ENCODE results near the gene MUCL3.
"Not testable (repeated sequence)": the region's sequence is repeated elsewhere in the genome, so short reads cannot be mapped to it uniquely, and the experiment has no call there.

The MUCL3 gene

DNA sequence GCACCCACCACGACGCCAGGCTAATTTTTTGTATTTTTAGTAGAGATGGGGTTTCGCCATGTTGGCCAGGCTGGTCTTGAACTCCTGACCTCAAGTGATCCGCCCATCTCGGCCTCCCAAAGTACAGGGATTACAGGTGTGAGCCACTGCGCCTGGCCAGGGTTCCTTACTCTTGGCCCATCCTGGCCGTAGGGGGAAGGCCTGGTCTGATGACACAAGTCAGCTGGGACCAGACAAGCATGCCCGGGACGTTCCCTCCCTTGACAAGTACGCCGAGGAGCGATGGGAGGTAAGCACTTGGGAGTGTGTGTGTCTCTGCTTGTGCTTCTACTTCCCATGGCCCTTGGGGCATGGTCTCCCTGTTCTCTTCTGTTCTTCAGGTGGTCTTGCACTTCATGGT lies 30.3 kb upstream of the MUCL3 start:
- intact Hi-C loops (cut with DNase I); DNase-seq: not testable (repeated sequence)

DNA sequence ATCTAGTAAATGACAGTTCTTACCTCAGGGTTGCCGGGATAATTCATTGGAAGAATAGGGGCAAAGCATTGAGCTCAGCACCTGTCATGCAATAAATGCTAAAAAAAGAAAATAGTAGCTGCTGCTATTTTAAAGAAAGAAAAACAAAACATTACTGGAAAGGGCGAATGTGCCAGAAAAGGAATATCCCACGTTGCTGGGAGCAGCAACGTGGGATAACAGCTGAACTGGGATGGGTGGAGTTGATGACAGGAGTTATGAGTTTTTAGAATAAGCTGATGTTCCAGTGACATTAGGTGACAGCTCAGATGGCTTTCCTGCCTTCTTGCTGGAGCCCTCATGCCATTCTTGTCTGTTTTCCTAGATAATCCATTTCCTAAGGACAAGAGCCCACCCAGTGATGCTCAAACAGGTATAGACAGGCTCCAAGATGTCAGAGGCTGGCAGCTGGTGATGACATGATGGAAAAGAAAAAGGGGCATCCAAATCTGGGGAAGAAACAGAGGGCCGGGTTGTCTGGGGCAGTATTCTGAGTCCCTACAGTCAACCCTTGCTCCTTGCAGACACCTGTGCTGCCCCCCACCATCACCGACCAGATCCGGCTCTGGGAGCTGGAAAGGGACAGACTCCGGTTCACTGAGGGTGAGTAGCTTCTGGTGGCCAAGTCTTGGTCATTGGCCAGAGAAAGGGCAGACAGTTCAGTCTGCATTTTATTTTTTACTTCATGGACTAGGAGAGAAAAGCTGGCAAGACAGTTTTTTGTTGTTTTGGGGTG lies 27.8 kb upstream of the MUCL3 start:
- peak in 10 of 42 donors; percentile 17 to 69 (median 40) for DNase-seq
- intact Hi-C loops (cut with DNase I): loop anchor here (2.0 kb wide), 1 partner anchor 28 kb away; the partner anchor contains the start of gene DDR1

DNA sequence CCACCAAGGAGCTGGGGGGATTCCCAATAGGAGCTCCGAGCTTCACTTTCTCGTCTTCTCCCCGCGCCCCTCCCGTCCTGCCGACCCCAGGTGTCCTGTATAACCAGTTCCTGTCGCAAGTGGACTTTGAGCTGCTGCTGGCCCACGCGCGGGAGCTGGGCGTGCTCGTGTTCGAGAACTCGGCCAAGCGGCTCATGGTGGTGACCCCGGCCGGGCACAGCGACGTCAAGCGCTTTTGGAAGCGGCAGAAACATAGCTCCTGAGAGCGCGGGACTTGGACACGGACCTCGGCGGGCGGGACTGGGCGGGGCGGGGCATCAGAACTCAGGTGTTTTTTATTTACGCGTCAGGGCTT lies 27.1 kb upstream of the MUCL3 start:
- intact Hi-C loops (cut with DNase I): loop anchor here (2.0 kb wide), 2 partner anchors 29 to 155 kb away; partner anchors contain the start of gene DDR1
- DNase-seq: peak in 2 of 42 donors; percentile 28 to 30

DNA sequence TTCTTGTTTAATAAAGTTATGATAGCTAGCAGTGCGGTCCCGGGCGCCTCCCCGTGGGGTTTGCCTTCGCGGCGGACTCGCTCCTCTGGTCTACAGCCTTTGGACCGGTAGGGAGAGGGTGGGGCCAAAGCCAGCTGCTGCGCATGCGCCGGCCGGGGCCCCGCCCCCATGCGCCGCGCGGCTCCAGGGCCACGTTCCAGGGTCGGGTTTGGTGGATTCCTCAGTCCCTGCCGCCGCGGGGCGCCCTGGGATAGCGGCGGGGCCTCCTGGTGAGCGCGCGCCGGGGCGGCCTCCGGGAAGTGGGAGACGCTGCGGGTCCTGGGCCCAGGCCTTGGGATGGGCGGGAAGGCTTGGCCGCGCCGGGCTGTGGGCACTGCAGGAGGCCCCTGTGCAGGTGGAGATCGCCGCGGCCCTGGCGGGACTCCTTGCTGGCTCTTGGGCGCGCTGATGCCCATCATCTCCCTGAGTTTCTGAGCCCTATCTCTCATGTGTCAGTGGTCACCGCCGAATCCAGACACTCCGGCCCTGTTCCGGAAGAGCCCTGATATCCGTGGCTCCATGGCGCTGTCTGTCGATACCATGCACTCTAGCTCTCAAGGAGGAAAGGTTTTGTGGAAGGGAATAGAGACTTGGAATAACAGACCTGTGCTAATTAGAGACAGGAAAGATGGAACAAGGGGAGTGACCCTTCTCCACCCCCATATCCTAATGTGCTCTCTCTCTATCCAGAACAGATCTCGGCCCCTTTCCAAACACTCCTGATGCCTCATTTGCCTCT lies 26.5 kb upstream of the MUCL3 start, which contains the start of gene VARS2:
VARS2 (plus strand) TSS at position 163 of the 778 bp plus-strand sequence; CDS start at position 762, 599 bp downstream.
- DNase-seq: peak; percentile 90 to 98 (median 94)
- intact Hi-C loops (cut with DNase I): loop anchor here (2.0 kb wide), 1 partner anchor 155 kb away; no protein-coding TSS in a partner anchor

DNA sequence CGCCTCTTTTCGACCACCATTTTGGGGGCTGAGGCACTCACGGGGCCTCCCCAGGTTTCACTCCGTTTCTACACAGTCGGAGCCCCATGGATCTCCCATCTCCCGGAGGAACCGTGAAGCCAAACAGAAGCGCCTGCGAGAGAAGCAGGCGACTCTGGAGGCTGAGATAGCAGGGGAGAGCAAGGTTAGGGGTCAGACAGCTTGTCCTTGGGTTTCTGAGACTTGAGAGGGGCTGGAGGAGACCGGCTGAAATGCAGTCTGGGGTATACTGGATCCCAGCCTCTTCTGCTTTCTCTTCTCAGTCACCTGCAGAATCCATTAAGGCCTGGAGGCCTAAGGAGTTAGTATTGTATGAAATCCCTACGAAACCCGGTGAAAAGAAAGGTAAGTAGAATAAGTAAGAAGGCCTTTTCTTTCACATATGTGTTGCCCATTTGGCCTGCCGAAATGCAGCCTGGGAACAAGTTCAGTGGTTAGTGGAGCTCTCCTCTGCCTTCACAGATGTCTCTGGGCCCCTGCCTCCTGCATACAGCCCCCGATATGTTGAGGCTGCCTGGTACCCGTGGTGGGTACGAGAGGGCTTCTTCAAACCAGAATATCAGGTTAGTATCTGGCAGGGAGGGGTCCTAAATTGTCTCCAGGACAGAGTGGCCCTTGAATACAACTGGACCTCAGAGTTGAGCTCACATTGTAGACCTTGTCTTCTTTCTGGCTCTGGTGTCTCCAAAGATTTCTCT lies 25.8 kb upstream of the MUCL3 start:
- intact Hi-C loops (cut with DNase I): loop anchor here (2.0 to 5.0 kb wide), 2 partner anchors 88 to 154 kb away; no protein-coding TSS in a partner anchor
- DNase-seq: peak in 10 of 42 donors; percentile 20 to 55 (median 34)

DNA sequence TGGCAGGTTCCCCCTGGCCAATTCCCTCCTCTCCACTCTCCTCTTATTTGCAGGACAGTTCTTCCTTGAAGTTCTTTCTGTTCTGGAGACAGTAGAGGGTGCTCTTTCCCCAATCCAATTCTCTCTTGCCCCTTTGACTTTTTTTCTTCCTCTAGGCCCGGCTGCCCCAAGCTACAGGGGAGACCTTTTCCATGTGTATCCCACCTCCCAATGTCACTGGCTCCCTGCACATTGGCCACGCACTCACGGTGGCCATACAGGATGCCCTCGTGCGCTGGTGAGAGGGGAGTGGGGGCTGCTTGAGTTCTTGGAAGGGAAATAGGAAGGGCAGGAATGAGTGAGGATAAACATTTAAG lies 25.2 kb upstream of the MUCL3 start:
- intact Hi-C loops (cut with DNase I): loop anchor here (2.0 to 5.0 kb wide), 2 partner anchors 88 to 153 kb away; no protein-coding TSS in a partner anchor
- peak in 25 of 42 donors; percentile 12 to 77 (median 49) for DNase-seq

DNA sequence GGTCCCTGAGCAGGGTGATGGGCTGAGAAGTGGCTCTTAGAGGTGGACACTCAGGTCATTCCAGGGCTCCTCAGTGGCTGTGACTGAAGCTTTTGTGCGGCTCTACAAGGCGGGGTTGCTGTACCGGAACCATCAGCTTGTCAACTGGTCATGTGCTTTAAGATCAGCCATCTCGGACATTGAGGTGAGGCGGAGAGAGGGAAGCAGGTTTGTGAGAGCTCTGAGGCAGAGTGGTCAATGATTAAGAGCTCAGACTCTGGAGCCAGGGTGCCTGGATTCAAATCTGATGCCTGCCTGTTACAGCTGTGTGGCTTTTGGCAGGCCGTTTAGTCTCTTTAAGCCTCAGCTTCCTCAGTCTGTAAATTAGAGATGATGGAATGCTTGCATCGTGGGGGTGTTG lies 23.7 kb upstream of the MUCL3 start:
- no peak for DNase-seq
- intact Hi-C loops (cut with DNase I): loop anchor here (5.0 kb wide), 1 partner anchor 90 kb away; no protein-coding TSS in a partner anchor

DNA sequence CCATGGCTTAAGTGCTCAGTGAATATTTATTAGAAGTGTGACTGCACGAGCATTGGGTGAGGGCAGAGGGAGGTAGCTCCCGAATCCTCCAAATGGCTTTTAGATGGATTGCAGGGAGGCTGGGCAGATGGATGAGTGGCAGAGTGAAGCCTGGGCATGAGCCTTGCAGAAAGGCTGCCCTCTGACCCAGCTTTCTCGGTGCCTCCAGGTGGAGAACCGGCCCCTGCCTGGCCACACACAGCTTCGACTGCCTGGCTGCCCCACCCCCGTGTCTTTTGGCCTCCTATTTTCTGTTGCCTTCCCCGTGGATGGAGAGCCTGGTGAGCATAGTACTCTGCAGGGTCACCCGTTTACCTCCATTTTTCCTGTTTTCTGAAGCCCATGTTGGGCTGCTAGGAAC lies 23.3 kb upstream of the MUCL3 start:
- no peak for DNase-seq
- intact Hi-C loops (cut with DNase I): loop anchor here (5.0 kb wide), 1 partner anchor 90 kb away; no protein-coding TSS in a partner anchor

DNA sequence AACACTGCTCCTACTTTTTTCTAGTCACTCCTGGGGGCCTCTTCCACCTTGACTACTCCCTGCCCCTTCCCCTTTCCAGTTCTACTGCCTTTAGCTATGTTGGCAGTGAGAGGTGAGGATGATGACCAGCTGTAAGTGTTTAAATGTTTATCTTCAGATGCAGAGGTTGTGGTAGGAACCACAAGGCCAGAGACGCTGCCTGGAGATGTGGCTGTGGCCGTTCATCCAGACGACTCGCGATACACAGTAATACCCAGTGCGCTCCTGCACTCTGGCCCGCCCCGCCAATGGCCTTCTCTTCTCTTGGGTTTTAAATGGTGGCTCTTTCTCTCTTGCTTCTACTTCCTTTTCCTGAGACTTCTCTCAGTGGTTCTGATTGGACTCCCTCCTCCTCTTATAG lies 22.1 kb upstream of the MUCL3 start:
- intact Hi-C loops (cut with DNase I): loop anchor here (5.0 kb wide), 1 partner anchor 91 kb away; no protein-coding TSS in a partner anchor
- no peak for DNase-seq

DNA sequence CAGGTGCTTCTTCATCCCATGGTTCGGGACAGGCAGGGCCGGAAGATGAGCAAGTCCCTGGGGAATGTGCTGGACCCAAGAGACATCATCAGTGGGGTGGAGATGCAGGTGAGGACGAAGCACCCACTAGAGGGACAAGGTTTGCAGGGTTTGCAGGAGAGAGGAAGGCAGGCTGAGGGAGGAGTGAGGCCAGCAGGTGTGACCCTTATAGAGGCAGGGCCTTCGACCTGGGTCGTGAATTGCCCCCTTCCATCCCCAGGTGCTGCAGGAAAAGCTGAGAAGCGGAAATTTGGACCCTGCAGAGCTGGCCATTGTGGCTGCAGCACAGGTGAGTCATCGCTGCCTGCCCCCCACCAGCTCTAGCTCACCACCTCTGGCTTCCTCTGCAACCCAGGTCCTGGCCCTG lies 18.3 kb upstream of the MUCL3 start:
- DNase-seq: no peak
- intact Hi-C loops (cut with DNase I): no loop called here

DNA sequence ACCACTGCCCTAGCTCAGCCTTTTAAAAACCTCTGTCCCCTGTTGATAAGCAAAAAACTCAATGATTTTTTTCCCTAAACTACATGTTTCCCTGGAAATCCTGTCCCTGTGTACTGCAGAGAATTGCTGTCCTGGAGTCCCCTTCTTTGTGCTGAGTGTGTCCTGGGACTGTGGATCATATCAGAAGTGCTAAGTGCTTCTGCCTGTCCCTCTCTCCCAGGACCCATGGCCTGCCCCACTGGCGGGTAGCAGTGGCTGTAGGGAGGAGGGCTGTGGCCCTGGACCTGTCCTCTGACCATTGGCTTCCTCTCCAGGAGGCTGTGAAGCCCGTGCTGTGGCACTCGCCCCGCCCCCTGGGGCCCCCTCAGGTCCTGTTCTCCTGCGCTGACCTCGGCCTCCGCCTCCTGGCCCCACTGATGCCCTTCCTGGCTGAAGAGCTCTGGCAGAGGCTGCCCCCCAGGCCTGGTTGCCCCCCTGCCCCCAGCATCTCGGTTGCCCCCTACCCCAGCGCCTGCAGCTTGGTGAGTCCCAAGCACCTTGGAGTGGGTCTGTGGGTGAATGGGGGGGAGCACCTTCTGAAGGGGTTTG lies 16.6 kb upstream of the MUCL3 start:
- DNase-seq; intact Hi-C loops (cut with DNase I): not testable (repeated sequence)

DNA sequence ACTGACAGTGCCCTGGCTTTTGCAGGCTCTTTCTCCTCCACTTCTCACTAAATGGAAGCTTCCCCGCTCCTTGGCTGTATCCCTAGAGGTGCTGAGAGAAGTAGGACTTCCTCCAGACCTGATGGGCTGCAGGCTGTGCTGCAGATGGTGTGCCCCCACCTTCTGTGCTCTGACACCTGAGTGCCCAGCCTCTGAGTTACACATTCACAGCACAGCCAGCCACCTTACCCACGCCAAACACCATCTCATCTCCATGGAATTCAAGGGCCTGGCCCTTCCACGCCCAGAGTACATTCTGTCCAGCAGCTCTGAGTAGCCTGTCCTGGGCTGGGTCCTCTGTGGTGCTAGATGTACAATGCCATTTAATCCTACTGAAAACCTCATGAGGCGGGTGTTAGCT lies 14.1 kb upstream of the MUCL3 start:
- no peak for DNase-seq
- intact Hi-C loops (cut with DNase I): no loop called here

DNA sequence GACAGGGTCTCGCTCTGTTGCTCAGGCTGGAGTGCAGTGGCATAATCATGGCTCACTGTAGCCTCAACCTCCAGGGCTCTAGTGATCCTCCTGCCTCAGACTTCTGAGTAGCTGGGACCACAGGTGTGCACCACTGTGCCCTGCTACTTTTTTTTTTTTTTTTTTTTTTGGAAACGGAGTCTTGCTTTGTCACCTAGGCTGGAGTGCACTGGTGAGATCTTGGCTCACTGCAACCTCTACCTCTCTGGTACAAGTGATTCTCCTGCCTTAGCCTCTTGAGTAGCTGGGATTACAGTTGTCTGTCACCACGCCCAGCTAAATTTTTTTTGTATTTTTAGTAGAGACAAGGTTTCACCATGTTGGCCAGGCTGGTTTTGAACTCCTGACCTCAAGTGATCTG lies 13.7 kb upstream of the MUCL3 start:
- DNase-seq; intact Hi-C loops (cut with DNase I): not testable (repeated sequence)

DNA sequence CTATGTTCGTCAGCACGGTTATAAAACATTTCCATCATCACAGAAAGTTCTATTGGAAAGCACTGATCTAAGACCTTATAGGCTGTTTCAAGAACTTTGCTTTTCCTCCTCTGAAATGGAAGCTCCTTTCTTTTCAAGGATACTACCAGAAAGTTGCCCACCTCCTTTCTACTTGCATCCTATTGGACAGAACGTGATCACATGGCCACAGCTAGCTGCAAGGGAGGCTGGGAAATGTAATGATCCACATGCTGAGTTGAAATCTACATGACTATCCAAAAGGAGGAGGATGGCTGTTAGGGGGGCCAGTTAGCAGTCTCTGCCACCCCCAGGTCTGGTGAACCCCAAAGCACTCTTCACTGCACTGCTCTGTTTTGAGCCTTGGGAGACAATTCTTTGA lies 12.1 kb upstream of the MUCL3 start:
- intact Hi-C loops (cut with DNase I): no loop called here

DNA sequence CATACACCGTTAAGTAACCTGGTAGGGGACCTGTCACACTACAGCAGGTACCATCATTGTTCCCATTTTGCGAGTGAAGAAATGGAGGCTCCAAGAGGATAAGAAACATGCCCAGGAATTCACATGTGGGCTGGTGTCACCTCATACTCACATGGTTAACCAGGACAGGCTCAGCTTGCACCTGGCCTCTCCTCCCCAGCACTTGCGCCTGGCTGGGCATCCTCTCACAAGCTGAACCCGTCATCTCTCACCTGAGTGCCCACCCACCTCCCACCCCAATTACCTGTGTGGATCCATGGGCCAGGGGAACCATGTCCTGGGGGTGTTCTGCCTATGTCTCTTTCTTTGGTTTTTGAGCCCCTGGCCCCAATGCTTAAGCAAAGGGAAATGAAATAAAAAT lies 10.3 kb upstream of the MUCL3 start:
- intact Hi-C loops (cut with DNase I): no loop called here
- no peak for DNase-seq

More for the DNA sequence above, 12.1 kb upstream of the MUCL3 start:
- DNase-seq: no peak

DNA sequence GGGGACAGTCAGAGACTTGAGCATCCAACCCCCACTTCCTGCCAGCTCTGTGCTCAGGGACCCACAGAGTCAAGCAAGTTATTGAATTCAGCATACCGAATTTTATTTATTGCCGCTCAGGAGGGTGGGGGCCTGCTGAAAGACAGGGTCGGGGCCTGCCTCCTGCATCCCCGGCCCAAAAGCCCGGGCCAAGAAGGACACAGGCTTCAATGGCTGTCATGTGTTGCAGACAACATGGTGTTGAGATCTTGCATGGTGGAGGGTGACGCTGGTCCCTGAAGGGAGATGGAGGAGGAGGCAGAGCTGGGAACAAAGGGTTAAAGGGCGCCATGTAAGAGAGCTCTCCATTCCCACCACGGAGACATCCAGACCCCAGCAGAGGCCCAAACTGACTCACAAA lies 9.5 kb upstream of the MUCL3 start:
- no peak for DNase-seq
- intact Hi-C loops (cut with DNase I): no loop called here

DNA sequence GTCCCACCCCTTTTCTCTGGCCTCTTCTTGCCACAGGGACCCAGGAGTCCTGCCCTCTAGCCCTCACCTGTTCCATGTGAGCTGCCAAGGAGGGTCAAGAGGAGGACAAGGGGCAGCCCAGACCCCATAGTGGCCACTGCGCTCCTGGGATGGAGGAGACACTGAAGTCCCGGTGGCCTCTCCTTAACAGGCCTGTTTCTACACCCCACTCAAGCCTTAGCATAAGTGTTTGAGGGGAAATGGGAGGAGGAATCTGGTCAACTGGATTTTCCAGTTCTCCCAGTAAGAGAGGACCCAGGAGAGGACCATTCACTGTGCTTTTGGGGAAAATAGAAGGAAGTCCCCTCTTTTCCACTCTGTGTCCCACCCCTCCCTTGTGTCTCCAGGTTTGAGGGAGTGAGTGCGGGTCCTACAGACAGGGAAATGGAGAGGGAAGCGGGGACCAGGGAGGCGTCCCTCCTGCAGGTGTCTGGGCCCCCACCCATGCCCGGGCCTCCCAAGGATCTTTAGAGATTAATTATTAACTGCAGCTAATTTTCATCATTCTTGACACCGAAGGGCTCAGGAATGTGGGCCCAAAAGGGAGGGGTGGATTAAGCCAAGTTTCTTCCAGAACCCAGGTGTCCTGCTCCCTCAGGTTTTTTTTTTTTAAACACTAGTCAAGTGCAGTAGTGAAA lies 8.7 kb upstream of the MUCL3 start, which contains the start of gene SFTA2:
SFTA2 (minus strand) TSS at position 202 of the 677 bp plus-strand sequence; CDS start at position 128, 74 bp downstream.
- no peak for DNase-seq
- intact Hi-C loops (cut with DNase I): no loop called here
